AG04450 (cell line): ENCODE results near the gene CPVL. TPM values are rescaled to one million over a fixed set of nuclear protein-coding genes. Genes with fewer than 3 reads are reported as not detected.

ENCODE experiments used
- CTCF ChIA-PET: fragments of 300-600, 350-600 bp; formaldehyde crosslinking; extraction: SDS; loops from one replicate; lab custom pipeline; 2022; ENCODE audit warnings: antibody characterized with exemption, inconsistent platforms; lab: Charles Lee
- POLR2A ChIA-PET: fragments of 350-600 bp; formaldehyde crosslinking; extraction: SDS; loops from one replicate; lab custom pipeline; 2021; ENCODE audit warnings: antibody characterized with exemption, inconsistent platforms; lab: Yijun Ruan, JAX
- DNase-seq: peaks from one replicate; pipeline ENCODE4 v3.0.0-alpha.2; 2011; ENCODE audit warnings: low read depth, low spot score
- H3K27ac ChIP-seq: one replicate; pipeline ENCODE4 v1.5.1; 2012; ENCODE audit warnings: low read depth, low read length, control low read depth
- H3K27me3 ChIP-seq: one replicate; pipeline ENCODE4 v1.6.0; 2012; ENCODE audit warnings: low read length; ENCODE audit not compliant: control insufficient read depth, insufficient read depth
- H3K4me3 ChIP-seq: 2 replicates; pipeline ENCODE4 v1.5.1; 2011; ENCODE audit warnings: mild to moderate bottlenecking, low read depth, low read length, control low read depth
- H3K9me3 ChIP-seq: 2 replicates; pipeline ENCODE4 v1.5.1; 2012; ENCODE audit warnings: low read length; ENCODE audit not compliant: control insufficient read depth, insufficient read depth
- CTCF ChIP-seq: IDR thresholded peaks from 2 replicates; pipeline ENCODE4 v1.5.1; 2011; ENCODE audit warnings: low read depth, low read length, control low read depth, inconsistent platforms
- polyA plus RNA-seq: library from polyadenylated mRNA; depleted of rRNA; stranded (reverse); fragments of >200 nt; gene quantifications from 2 replicates; pipeline ENCODE4 v1.2.3, GENCODE V29; 2011

The CPVL gene
- polyA plus RNA-seq, 1 experiment = not detected

GRCh38 chr7:29132980-29133379, 13.4 kb downstream of the CPVL start:
- DNase-seq = no peak
- ChIA-PET POLR2A (interaction anchor here (0.7 kb wide), 1 partner anchor 1650 kb away, joined by 8 read pairs; no protein-coding TSS in a partner anchor), CTCF (interaction anchor here (1.3 kb wide), 1 partner anchor 206 kb away, joined by 3 read pairs; no protein-coding TSS in a partner anchor)
- H3K27me3 ChIP-seq = no peaks in the 10 kb centered on the region
- H3K9me3 ChIP-seq = no peaks in the 10 kb centered on the region
- TF ChIP-seq CTCF = no peak
- no peak overlapping the region for H3K4me3 ChIP-seq
- no peak overlapping the region for H3K27ac ChIP-seq

- no peak for DNase-seq
- Histone ChIP-seq H3K27ac (no peak overlapping the region), H3K4me3 (no peak overlapping the region), H3K27me3 (no peaks in the 10 kb centered on the region), H3K9me3 (no peaks in the 10 kb centered on the region)
- CTCF ChIA-PET = no interaction called here
- no peak for TF ChIP-seq CTCF
- POLR2A ChIA-PET = no interaction called here
Observed at GRCh38 chr7:29131678-29132077, 14.7 kb downstream of the CPVL start.

GRCh38 chr7:29130096-29130495, 16.2 kb downstream of the CPVL start:
- H3K4me3 ChIP-seq = no peak overlapping the region
- no peak for DNase-seq
- CTCF ChIA-PET = no interaction called here
- TF ChIP-seq CTCF = no peak
- POLR2A ChIA-PET = no interaction called here
- no peaks in the 10 kb centered on the region for H3K9me3 ChIP-seq
- H3K27me3 ChIP-seq = no peaks in the 10 kb centered on the region
- no peak overlapping the region for H3K27ac ChIP-seq

GRCh38 chr7:29127527-29127926, 18.8 kb downstream of the CPVL start:
- Histone ChIP-seq H3K27me3 (no peaks in the 10 kb centered on the region), H3K9me3 (no peaks in the 10 kb centered on the region), H3K4me3 (no peak overlapping the region), H3K27ac (no peak overlapping the region)
- DNase-seq = no peak
- no peak for TF ChIP-seq CTCF
- POLR2A ChIA-PET = no interaction called here
- CTCF ChIA-PET = interaction anchor here (1.6 kb wide), 1 partner anchor 21 kb away, joined by 4 read pairs; no protein-coding TSS in a partner anchor

GRCh38 chr7:29126804-29127203, 19.5 kb downstream of the CPVL start:
- no peak overlapping the region for H3K27ac ChIP-seq
- DNase-seq = no peak
- no peak for TF ChIP-seq CTCF
- H3K4me3 ChIP-seq = no peak overlapping the region
- ChIA-PET POLR2A (no interaction called here), CTCF (interaction anchor here (0.9 kb wide), 1 partner anchor 203 kb away, joined by 3 read pairs; no protein-coding TSS in a partner anchor)
- no peaks in the 10 kb centered on the region for H3K9me3 ChIP-seq
- H3K27me3 ChIP-seq = no peaks in the 10 kb centered on the region
